Keratinocyte (primary cell): ENCODE measurements around the gene CCDC8. TPM values are rescaled to one million over a fixed set of nuclear protein-coding genes. Genes with fewer than 3 reads are reported as not detected.

ENCODE experiments used
- DNase-seq: peaks from one replicate; pipeline ENCODE4 v3.0.0-alpha.2; 2011; ENCODE audit warnings: low read depth, missing footprints, low spot score
- FAIRE-seq: peaks from 2 replicates; lab custom pipeline; 2011; peaks lifted over from hg19 to GRCh38; lab: Jason Lieb, UNC
- H2AFZ ChIP-seq: 2 replicates; pipeline ENCODE4 v1.6.0; 2012; ENCODE audit warnings: low read length, control low read depth, inconsistent platforms; ENCODE audit not compliant: control insufficient read depth
- H3K27ac ChIP-seq: 2 replicates; pipeline ENCODE4 v1.5.1; 2011; ENCODE audit warnings: low read length; ENCODE audit not compliant: control insufficient read depth, insufficient read depth
- H3K27me3 ChIP-seq: 3 replicates; pipeline ENCODE4 v1.6.0; 2011; ENCODE audit warnings: low read length; ENCODE audit not compliant: control insufficient read depth, insufficient read depth; ENCODE audit errors: extremely low read depth
- H3K36me3 ChIP-seq, 2 experiments: 2 replicates in 1 of 2; 3 replicates in 1 of 2; pipeline ENCODE4 v1.5.1; 2011; ENCODE audit warnings: low read length in 2 of 2, mild to moderate bottlenecking in 1 of 2; ENCODE audit not compliant: control insufficient read depth in 2 of 2, insufficient read depth in 2 of 2; ENCODE audit errors: extremely low read depth in 1 of 2
- H3K4me1 ChIP-seq: 3 replicates; pipeline ENCODE4 v1.5.1; 2011; ENCODE audit warnings: low read length; ENCODE audit not compliant: control insufficient read depth, insufficient read depth; ENCODE audit errors: extremely low read depth
- H3K4me2 ChIP-seq: 3 replicates; pipeline ENCODE4 v1.6.0; 2011; ENCODE audit warnings: low read depth, low read length; ENCODE audit not compliant: control insufficient read depth, insufficient read depth; ENCODE audit errors: extremely low read depth
- H3K4me3 ChIP-seq, 3 experiments: fragments of 200-600 bp in 1 of 3; sonication (generic) in 1 of 3; 2 replicates in 2 of 3; 3 replicates in 1 of 3; pipeline ENCODE4 v1.5.1; 2011 to 2016; ENCODE audit warnings: low read length in 3 of 3, mild to moderate bottlenecking in 3 of 3, control low read depth in 2 of 3, inconsistent platforms in 1 of 3, low read depth in 1 of 3, mixed read lengths in 1 of 3, mixed run types in 1 of 3, moderate library complexity in 1 of 3; ENCODE audit not compliant: control insufficient read depth in 2 of 3, insufficient read depth in 2 of 3; ENCODE audit errors: extremely low read depth in 1 of 3
- H3K79me2 ChIP-seq: 2 replicates; pipeline ENCODE4 v1.6.0; 2012; ENCODE audit warnings: low read length; ENCODE audit not compliant: control insufficient read depth, insufficient read depth
- H3K9ac ChIP-seq: 3 replicates; pipeline ENCODE4 v1.6.0; 2011; ENCODE audit warnings: low read length; ENCODE audit not compliant: control insufficient read depth, insufficient read depth; ENCODE audit errors: extremely low read depth
- H3K9me1 ChIP-seq: 3 replicates; pipeline ENCODE4 v1.6.0; 2011; ENCODE audit warnings: low read length; ENCODE audit not compliant: control insufficient read depth, insufficient read depth; ENCODE audit errors: extremely low read depth
- H3K9me3 ChIP-seq: 2 replicates; pipeline ENCODE4 v1.5.1; 2012; ENCODE audit warnings: low read depth, low read length; ENCODE audit not compliant: control insufficient read depth
- H4K20me1 ChIP-seq: 3 replicates; pipeline ENCODE4 v1.6.0; 2011; ENCODE audit warnings: low read length; ENCODE audit not compliant: control insufficient read depth, insufficient read depth; ENCODE audit errors: extremely low read depth
- CTCF ChIP-seq, 3 experiments: IDR thresholded peaks in 1 of 3; conservative IDR thresholded peaks in 1 of 3; optimal IDR thresholded peaks in 1 of 3; 2 replicates in 2 of 3; 3 replicates in 1 of 3; pipeline versions ENCODE3 to v1.5.1; 2011; ENCODE audit warnings: low read length in 3 of 3, mild to moderate bottlenecking in 3 of 3, moderate library complexity in 2 of 3, control low read depth in 1 of 3, inconsistent platforms in 1 of 3; ENCODE audit not compliant: insufficient read depth in 2 of 3; ENCODE audit errors: extremely low read depth in 1 of 3
- EZH2 ChIP-seq: IDR thresholded peaks from one replicate; pipeline ENCODE4 v1.6.1; 2012; ENCODE audit warnings: inconsistent platforms, mild to moderate bottlenecking, low read length, moderate library complexity
- dilution Hi-C: fragments of 300-500 bp; cut with MboI; formaldehyde crosslinking; loops from one replicate; pipeline ENCODE4 v1.7.0; 2020; ENCODE audit warnings: low sequenced_read_pairs; ENCODE audit not compliant: extremely low pct_ligation_motif_present
- polyA plus RNA-seq, 5 experiments: library from polyadenylated mRNA; depleted of rRNA in 3 of 5; stranded (reverse) in 3 of 5; stranded (forward) in 1 of 5; unstranded in 1 of 5; fragments of >200 nt; gene quantifications; 1 replicate in 1 of 5; 2 replicates in 3 of 5; 3 replicates in 1 of 5; pipeline versions ENCODE4 v1.2.1 to v1.2.3, GENCODE V29; 2011 to 2012; ENCODE audit warnings: missing spikeins in 2 of 5, low read depth in 1 of 5, low replicate concordance in 1 of 5

Gene CCDC8
- polyA plus RNA-seq, 1 donor (not counting 4 experiments of a cell fraction or from before 2014, with no cell fraction given) = 5.2 TPM

GRCh38 chr19:46446021-46446420, 32.7 kb upstream of the CCDC8 start:
- Histone ChIP-seq H3K36me3 (no peaks in the 10 kb centered on the region), H3K9ac (no peak overlapping the region), H3K79me2 (no peaks in the 10 kb centered on the region), H3K4me2 (no peak overlapping the region), H2AFZ (no peak overlapping the region), H3K27ac (no peak overlapping the region), H4K20me1 (no peaks in the 10 kb centered on the region), H3K9me3 (no peaks in the 10 kb centered on the region), H3K27me3 (no peaks in the 10 kb centered on the region), H3K9me1 (no peaks in the 10 kb centered on the region), H3K4me3 (no peak overlapping the region), H3K4me1 (peaks cover 16% of the 10 kb centered on the region)
- dilution Hi-C loops = no loop called here
- no peak for TF ChIP-seq CTCF (optimal IDR thresholded peaks at IDR 0.05 in 1 of 3, IDR thresholded peaks at IDR 0.05 in 1 of 3, conservative IDR thresholded peaks at IDR 0.05 in 1 of 3; ENCODE audit: extremely low read depth in 1 of 3, insufficient read depth in 2 of 3, low read length in 3 of 3)
- DNase-seq (no peak), FAIRE-seq (no peak)

GRCh38 chr19:46442808-46443450, 29.6 kb upstream of the CCDC8 start:
- no peak for TF ChIP-seq EZH2
- no peak for TF ChIP-seq CTCF (optimal IDR thresholded peaks at IDR 0.05 in 1 of 3, IDR thresholded peaks at IDR 0.05 in 1 of 3, conservative IDR thresholded peaks at IDR 0.05 in 1 of 3; ENCODE audit: extremely low read depth in 1 of 3, insufficient read depth in 2 of 3, low read length in 3 of 3)

More at GRCh38 chr19:46442808-46443450, 29.6 kb upstream of the CCDC8 start:
- Histone ChIP-seq H2AFZ (no peak overlapping the region), H3K79me2 (no peaks in the 10 kb centered on the region), H3K9ac (no peak overlapping the region), H3K4me1 (peaks cover 10% of the 10 kb centered on the region), H4K20me1 (no peaks in the 10 kb centered on the region), H3K9me1 (no peaks in the 10 kb centered on the region), H3K27me3 (no peaks in the 10 kb centered on the region), H3K9me3 (no peaks in the 10 kb centered on the region), H3K36me3 (no peaks in the 10 kb centered on the region), H3K4me3 (no peak overlapping the region), H3K27ac (no peak overlapping the region), H3K4me2 (peak overlapping the region; percentile 78)
- DNase-seq (no peak), FAIRE-seq (peak; percentile 93)
- dilution Hi-C loops = no loop called here
